ELF-1 (cell line): ENCODE results near the gene MPZL1.
"Not testable (repeated sequence)": the region's sequence is repeated elsewhere in the genome, so short reads cannot be mapped to it uniquely, and the experiment has no call there.

Experiments used
- DNase-seq: peaks from one replicate; pipeline ENCODE4 v3.0.0-alpha.2; 2016; ENCODE audit warnings: low read depth, low spot score

Gene MPZL1

DNA sequence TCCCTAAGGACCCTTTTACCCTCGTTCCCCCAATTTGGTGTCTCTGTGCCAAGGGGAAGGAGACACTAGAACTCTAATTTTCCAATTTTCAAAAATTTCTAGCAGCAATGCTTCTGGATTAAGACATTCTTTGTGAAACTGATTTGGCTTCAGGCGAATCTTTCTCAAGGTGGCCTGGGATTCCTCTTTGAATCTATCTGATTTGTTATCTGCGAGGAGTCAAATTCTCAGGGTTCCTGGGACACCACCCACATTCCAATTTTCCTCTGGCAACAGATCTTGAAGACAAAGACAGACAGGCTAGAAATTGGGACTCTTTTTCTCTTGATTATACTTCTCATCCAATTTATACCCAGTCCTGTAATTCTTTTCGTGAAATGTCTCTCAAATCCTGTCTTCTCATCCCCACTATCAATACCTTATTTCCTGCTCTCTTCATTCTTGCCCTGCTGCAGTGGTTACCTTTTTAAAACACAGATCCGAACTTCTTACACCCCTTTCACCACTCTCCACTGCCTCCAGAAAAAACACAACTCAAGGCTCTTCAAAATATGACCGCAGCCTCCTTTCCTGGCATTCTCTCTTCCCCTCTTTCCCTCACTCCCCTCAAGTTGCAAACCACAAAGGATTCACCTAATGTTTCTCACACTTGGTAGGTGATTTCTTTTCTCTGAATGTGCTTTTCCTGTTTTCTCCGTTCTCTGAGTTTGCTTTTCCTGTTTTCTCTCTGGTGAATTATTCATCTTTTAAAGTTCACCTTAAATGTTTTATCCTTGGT is 2.7 kb upstream of the MPZL1 start:
- peak; percentile 65 for DNase-seq

- DNase-seq, result peak; percentile 59
Observed at GRCh38 chr1:167719715-167720421, 1.9 kb upstream of the MPZL1 start.

DNA sequence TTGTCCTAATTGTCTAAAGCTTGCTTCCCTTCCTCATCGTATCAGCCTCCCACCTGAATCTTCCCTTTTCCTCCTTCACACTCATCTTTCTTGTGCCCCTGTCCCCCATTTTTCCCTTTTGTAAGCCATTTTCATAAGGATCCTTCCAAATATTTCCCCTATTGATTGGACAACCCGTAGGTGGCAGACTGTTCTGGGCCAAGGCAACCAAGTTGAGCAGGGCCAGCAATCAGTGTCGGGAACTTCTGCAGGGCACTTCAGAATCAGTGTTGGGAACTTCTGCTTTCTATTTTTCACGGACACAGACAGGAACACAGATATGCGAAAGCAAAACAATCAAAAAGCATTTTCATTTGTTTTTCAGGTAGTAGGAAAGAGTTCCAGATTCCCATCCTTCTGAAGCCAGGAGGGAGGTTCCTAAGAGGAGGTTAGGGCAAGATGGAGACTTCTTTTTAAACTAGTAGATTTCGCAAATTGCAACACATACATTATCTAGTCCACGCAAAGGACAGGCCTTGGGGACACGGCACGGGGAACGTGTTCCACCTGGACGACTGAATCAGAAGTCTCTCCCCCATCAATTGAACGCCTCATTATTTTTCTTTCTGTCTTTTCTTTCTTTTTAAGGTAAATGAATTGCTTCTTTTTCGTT is 691 bp upstream of the MPZL1 start:
- DNase-seq, result peak; percentile 48

DNA sequence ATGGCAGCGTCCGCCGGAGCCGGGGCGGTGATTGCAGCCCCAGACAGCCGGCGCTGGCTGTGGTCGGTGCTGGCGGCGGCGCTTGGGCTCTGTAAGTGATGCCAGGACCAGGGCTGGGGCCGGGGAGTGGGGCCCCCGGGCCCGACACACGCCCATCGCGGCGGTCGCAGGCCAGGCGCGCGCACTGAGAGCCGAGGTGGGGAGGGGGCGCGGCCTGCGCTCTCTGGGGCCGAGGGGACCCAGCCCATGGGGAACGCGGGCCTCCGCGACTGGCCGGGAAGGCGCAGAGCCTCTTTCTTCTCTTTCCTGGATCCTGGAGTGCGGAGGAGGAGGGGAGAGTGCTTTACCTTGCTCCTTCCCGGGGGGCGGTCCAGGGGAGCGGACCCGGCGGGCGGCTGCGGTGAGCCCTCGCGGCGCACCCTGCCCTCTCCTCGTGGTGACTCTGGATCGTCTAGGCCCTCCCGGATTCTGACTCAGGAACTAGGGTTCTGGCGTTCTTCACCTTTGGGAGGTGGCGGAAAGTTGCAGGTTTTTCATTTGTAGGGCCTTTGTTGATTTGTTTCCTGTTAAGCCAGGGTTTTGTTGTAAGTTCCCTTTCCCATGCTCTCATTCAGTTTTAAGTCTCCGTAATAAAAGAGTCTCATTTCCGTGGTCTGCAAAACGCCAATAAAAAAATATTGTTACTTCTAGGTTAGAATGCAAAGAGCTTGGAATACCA is 529 bp downstream of the MPZL1 start:
- no peak for DNase-seq

DNA sequence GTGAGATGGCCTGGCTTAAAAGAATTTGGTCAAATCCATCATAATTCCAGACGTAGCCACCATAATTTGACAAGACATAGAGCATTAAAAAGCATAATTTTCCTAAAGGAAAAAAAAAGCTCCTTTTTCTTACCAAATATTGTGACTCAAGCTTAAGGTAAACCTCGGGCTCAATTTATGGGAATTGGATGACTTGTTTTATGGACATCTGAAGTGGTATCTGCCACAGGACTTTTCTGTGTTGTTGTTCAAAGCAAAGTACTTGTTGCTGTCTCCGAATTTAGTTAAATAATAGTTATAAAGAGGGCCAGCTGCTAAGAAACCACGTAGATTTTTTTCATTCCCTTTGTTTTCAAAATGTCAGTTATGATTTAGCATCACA is 1.1 kb downstream of the MPZL1 start:
- DNase-seq, result no peak

DNA sequence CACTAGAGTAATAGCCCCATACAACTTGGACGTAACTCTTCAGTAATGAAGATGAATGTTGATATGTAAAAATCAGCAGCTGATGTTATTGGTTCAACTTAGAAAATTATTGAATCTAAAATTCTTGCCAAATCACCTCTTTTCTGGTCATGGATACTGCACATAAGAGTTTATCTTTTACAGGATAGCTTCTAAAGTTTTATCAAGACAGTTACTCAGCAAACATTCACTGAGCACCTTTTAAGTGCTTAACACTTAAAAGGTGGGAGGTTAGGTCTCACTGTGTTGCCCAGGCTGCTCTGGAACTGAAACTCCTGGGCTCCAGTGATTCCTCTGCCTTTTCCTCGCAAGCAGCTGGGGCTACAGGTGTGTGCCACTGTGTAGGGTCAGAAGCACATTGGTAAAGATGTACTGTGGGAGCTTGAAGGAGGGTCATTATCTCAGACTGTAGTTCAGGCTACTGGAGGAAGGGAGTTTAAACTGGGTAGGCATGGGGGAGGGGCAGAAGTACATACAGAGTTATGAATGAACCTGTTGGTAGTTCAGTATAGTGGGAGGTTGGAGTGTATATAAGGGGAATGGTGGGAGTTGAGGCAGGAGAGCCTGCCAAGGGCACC is 2.0 kb downstream of the MPZL1 start:
- DNase-seq, result peak; percentile 17

- peak; percentile 30 for DNase-seq
Observed at GRCh38 chr1:167726008-167726407, 4.2 kb downstream of the MPZL1 start.

GRCh38 chr1:167728818-167729410 is 7.1 kb downstream of the MPZL1 start:
- DNase-seq, result no peak

GRCh38 chr1:167734227-167734626 is 12.4 kb downstream of the MPZL1 start:
- no peak for DNase-seq

- no peak for DNase-seq
Observed at GRCh38 chr1:167734841-167735240, 13.1 kb downstream of the MPZL1 start.

DNA sequence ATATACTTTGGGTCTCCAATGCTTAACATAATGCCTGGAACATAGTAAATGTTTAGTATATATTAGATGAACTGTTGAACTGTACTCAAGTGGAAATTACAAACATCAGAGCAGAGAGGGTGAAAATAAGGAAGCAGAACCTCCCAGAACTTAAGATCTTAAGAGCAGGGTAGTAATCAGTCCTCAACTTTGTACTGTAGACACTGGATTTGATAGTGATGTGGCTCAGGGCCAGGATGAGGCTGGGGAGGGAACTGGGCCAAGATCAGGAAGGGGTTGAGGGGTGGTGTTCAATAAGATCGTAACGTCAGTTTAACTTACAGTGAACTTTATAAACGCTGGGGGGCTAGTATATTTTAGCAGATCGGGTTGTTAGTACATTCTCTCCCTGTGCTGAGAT is 15.4 kb downstream of the MPZL1 start:
- no peak for DNase-seq

DNA sequence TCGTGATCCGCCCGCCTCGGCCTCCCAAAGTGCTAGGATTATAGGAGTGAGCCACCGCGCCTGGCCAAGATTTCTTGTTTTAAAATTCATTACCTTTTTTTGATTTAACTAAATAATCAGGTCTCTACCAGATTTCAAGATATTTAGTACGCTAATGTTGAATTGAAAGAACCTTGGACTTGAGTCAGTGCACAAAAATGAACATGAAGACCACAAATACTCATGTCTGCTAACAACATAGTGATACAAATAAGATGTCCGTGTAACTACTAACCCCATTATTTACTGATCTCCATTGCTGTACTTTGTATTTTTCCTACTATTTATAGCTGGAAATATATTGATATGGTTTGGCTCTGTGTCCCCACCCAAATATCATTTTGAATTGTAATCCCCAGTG is 16.4 kb downstream of the MPZL1 start:
- no peak for DNase-seq

GRCh38 chr1:167739752-167740151 is 18.0 kb downstream of the MPZL1 start:
- no peak for DNase-seq

GRCh38 chr1:167741103-167741502 is 19.3 kb downstream of the MPZL1 start:
- peak; percentile 39 for DNase-seq

GRCh38 chr1:167742392-167743057 is 20.7 kb downstream of the MPZL1 start:
- not testable (repeated sequence) for DNase-seq

DNA sequence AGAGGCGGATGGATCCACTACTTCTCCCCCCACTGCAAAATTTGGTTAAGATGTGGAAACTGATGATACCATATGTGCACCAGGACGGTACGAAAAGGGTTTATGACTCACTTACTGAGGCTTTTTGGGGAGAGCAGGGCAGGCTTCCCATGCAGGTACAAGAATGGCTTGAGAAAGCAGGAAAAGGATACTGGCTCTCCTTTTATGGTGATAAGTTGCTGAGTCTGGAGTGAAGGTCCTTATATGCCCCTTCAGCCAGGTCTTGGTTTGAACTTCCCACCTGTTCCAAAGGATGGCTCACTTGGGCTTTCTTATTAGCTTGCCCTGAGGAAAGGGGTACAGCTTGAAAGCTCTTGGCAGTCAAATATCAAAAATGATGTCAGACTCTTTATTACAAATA is 23.1 kb downstream of the MPZL1 start:
- DNase-seq, result no peak

- no peak for DNase-seq
Observed at GRCh38 chr1:167746013-167746672, 24.4 kb downstream of the MPZL1 start.

- no peak for DNase-seq
Observed at GRCh38 chr1:167746988-167747655, 25.3 kb downstream of the MPZL1 start.

- no peak for DNase-seq
Observed at GRCh38 chr1:167747988-167748387, 26.2 kb downstream of the MPZL1 start.

DNA sequence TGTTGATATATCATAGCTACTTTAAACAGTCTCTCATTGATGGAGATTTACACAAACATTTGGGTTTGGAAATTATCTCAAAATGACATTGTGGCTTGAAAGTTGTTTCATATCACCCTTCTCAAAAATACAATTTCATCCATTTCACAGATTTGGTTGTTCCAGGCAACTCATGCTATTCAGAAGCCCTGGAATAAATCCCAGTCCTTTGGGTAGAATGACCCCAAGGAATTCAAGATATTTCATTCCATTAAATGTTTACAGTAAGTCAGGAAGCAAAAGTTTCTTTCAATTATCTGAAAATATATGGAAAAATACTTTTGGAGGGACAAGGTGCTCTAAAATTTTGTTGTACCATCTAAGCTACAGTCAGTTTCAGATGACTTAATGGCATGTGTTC is 27.1 kb downstream of the MPZL1 start:
- no peak for DNase-seq
